NCI-H2107 (cell line): Measurements from ENCODE around the gene P2RX2.
"Not testable (repeated sequence)": the region's sequence is repeated elsewhere in the genome, so short reads cannot be mapped to it uniquely, and the experiment has no call there.

ENCODE experiments used
- DNase-seq: peaks from one replicate; lab custom pipeline; 2025; lab: John Stamatoyannopoulos, UW

The P2RX2 gene

GRCh38 chr12:132583736-132584135 lies 34.8 kb upstream of the P2RX2 start:
- DNase-seq = no peak

- no peak for DNase-seq
Observed at GRCh38 chr12:132584429-132584828, 34.1 kb upstream of the P2RX2 start.

DNA sequence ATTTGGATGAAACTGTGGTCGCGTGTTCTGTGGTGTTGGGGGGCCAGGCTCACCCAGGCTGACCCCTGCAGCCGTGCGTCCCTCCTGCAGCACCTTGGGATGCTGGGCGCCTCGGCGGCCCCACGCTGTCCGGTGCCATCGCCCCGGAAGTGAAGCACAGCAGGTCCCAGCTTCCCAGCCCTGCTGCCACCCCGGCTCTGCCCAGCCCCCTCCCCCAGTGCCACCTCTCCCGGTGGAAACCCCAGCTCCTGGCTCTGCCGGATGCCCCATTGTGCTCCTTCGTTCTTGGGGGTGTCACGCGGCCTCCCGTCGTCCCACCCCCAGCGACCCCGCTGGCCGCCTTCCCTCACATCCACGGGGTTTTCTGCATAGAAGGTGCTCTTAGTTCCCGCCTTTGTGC lies 33.4 kb upstream of the P2RX2 start:
- DNase-seq = no peak

DNA sequence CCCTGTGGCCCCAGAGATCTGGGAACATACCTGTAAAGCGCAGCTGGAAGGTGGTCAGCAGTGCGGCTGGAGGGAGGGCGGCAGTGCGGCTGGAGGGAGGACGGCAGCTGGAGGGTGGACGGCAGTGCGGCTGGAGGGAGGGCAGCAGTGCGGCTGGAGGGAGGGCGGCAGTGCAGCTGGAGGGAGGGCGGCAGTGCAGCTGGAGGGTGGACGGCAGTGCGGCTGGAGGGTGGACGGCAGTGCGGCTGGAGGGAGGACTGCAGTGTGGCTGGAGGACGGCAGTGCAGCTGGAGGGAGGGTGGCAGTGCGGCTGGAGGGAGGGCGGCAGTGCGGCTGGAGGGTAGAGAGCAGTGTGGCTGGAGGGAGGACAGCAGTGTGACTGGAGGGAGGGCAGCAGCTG lies 31.6 kb upstream of the P2RX2 start:
- no peak for DNase-seq

DNA sequence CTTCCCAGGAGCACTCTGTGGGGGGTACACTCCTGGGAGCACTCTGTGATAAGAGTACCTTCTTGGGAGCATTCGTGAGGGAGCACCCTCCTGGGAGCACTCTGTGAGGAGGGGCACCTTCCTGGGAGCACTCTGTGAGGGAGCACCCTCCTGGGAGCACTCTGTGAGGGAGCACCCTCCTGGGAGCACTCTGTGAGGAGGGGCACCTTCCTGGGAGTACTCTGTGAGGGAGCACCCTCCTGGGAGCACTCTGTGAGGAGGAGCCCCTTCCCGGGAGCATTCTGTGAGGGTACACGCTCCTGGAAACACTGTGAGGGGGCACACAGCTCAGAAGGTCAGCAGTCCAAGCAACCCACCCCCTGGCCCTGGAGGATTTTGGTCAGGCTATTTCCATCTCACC lies 30.8 kb upstream of the P2RX2 start:
- no peak for DNase-seq

- no peak for DNase-seq
Observed at GRCh38 chr12:132588319-132588718, 30.3 kb upstream of the P2RX2 start.

DNA sequence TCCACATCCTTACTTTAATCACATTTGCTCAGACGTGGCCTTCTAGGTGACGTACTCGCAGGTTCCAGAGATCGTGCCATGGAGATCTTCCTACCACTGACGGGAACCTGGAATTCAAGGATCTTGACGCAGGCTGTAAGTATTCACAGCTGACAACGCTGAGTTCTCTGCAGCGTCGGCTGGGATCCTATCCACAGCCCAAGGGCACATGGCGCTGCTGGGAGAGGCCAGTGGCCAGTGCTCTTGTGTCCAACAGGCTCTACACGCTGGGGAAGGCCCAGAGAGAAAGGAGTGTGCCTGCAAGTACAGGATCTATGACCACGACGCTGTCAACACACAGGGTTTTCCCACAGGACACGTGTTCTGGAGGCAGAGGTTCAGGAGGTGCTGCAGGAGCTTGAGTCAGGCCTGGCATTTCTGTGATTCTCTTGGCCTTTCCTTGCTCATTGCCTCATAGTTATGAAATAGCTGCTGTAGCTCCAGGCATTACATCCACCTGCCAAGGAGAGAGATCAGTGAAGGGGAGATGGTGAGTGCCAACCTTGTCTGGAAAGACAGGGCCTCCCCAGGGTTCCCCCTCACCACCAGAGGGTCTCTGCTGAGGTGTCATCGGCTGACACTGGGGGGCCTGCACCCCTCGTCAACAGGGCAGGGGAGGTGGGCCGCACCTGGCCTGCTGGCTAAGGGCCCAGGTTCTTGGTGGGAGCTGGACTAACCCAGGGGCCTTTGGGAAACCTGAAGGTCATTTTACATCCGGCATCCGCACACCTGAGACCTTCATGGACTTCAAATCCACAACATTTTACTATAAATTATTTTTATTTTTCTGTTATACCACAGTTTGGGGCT lies 29.5 kb upstream of the P2RX2 start:
- no peak for DNase-seq

GRCh38 chr12:132591107-132591935 lies 27.3 kb upstream of the P2RX2 start:
- DNase-seq = no peak

- DNase-seq = no peak
Observed at GRCh38 chr12:132592282-132592970, 26.1 kb upstream of the P2RX2 start.

DNA sequence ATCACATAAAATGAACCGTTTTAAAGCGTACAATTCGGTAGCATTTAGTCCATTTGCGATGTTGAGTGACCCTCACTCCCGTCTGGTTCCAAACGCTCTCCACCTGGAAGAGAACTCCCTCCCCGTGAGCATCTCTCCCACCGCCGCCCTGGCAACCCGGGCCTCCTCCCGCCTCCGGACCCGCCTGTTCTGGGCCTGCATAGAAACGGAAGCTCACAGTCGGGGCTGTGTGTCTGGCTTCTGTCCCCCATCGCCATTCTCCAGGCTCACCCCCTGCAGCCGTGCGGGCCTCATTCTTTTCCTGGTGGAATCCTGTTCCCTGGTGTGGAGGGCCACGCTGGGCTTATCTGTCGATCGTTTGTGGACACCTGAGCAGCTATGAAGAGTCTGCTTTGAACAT lies 25.5 kb upstream of the P2RX2 start:
- no peak for DNase-seq

GRCh38 chr12:132593521-132593920 lies 25.1 kb upstream of the P2RX2 start:
- DNase-seq = no peak

GRCh38 chr12:132593938-132594358 lies 24.6 kb upstream of the P2RX2 start:
- DNase-seq = peak; percentile 73

GRCh38 chr12:132595183-132595582 lies 23.4 kb upstream of the P2RX2 start:
- no peak for DNase-seq

DNA sequence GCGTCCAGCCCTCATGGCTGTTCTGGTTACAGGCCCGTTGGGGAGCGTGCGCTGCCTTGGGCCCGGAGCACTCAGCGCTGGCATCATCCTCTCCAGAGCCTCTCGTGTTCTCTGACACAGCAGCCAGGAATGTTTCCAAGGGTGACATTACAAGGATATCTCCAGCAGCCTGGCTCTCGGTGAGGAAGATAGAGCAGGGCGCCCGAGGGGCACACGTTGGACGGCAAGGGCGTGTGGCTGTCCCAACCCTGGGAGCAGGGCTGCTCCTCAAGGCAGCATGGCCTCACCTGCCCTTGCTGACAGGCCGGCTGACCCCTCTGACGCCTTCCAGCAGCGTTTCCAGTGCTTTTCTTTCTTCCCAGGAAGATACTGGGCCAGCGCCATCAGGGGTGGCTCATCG lies 22.6 kb upstream of the P2RX2 start:
- DNase-seq = no peak

- DNase-seq = no peak
Observed at GRCh38 chr12:132597333-132598316, 21.0 kb upstream of the P2RX2 start.

DNA sequence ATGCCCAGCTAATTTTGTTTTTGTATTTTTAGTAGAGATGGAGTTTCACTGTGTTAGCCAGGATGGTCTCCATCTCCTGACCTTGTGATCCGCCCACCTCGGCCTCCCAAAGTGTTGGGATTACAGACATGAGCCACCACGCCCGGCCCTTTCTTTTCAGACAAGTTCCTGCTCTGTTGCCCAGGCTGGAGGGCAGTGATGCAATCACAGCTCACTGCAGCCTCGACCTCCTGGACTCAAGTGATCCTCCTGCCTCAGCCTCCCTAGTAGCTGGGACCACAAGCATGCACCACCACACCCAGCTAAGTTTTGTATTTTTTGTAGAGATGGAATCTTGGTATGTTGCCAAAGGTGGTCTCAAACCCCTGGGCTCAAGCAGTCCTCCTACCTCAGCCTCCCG lies 19.1 kb upstream of the P2RX2 start:
- DNase-seq = not testable (repeated sequence)

DNA sequence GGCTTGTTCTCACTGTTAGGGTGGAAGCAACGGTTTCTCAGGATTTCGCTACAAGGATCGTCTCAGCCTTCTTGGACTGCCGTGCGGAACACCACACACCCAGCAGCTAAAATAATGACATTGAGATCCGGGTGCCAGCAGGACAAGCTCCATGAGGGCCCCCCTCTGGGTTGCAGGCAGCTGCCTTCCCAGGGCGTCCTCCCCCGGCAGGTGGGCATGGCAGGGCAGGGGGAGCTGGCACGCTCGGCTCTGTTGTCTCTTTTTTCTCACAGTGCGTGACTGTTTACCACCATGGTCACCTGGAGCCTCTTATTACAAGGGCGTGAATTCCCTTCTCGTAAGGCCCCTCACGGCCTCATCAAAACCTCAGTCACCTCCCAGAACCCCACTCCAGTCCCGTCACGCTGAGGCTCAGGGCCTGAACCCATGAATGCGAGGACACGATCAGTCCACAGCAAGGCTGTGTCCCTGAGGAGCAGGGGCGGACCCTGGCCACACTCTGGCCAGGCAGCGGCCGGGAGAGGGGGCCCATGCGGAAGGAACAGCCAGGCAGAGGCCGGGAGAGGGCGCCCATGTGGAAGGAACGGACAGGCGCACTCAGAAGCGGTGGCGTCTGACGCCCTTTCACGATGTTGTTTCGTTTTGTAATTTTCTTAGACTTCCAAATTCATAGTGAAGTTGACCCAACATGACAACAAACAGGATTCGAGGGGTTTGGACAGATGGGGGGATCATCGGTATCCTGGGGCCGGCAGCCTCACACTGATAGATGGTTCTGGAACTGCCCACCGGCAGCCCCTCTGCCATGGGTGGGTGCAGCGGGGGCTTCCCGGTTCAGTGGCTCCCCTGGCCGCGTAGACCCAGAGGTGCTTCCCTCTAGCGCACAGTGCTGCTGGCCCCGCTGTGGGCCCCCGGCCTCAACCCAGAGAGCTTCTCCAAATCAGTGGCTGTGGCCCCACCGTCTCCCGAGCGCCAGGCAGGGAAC lies 18.2 kb upstream of the P2RX2 start:
- peak; percentile 63 for DNase-seq

GRCh38 chr12:132601171-132601883 lies 17.2 kb upstream of the P2RX2 start:
- DNase-seq = no peak

GRCh38 chr12:132602572-132603239 lies 15.9 kb upstream of the P2RX2 start:
- no peak for DNase-seq
